GM12878 (cell line): ENCODE results near the gene KIF26A. TPM values are rescaled to one million over a fixed set of nuclear protein-coding genes. Genes with fewer than 3 reads are reported as not detected.

ENCODE experiments used
- ATAC-seq: fragments of 200-7000 bp; cut with Tn5 transposase; 3 replicates; pipeline ENCODE4 v1.9.1; 2020; ENCODE audit warnings: mild to moderate bottlenecking, moderate library complexity
- BruUV-seq: library from RNA; stranded (reverse); fragments of 400-500 nt; replicated peaks from 2 replicates; lab custom pipeline; 2021; lab: Mats Ljungman, UMichigan
- CTCF ChIA-PET: fragments of 300-600 bp; sonication (Branson Sonifier 250); formaldehyde crosslinking; extraction: SDS; loops from one replicate; lab custom pipeline; 2021; ENCODE audit warnings: inconsistent platforms; lab: Yijun Ruan, JAX
- POLR2A ChIA-PET: fragments of 350-600 bp; formaldehyde crosslinking; extraction: SDS; loops from one replicate; lab custom pipeline; 2021; ENCODE audit warnings: inconsistent platforms; lab: Charles Lee
- RAD21 ChIA-PET: fragments of 300-600 bp; sonication (Branson Sonifier 250); formaldehyde crosslinking; loops from one replicate; lab custom pipeline; 2023; ENCODE audit warnings: antibody characterized with exemption; ENCODE audit not compliant: unreplicated experiment; lab: Charles Lee
- SMC1A ChIA-PET: fragments of 300-600 bp; sonication (Branson Sonifier 250); formaldehyde crosslinking; loops from one replicate; lab custom pipeline; 2023; ENCODE audit not compliant: unreplicated experiment, uncharacterized antibody; lab: Charles Lee
- DNase-seq: peaks from one replicate; pipeline ENCODE4 v3.0.0-alpha.2; 2011; ENCODE audit warnings: low read depth, low spot score
- FAIRE-seq: peaks from 3 replicates; lab custom pipeline; 2011; peaks lifted over from hg19 to GRCh38; lab: Jason Lieb, UNC
- H2AFZ ChIP-seq: 2 replicates; pipeline ENCODE4 v1.6.0; 2011; ENCODE audit warnings: low read depth, low read length, control low read depth; ENCODE audit not compliant: control insufficient read depth
- H3K27ac ChIP-seq: 2 replicates; pipeline ENCODE4 v1.5.1; 2011; ENCODE audit warnings: control low read depth; ENCODE audit not compliant: control insufficient read depth, insufficient read depth
- H3K27me3 ChIP-seq, 2 experiments: replicated peaks in 1 of 2; 2 replicates each; pipeline versions ENCODE4 v1.6.0 to v1.6.1; 2011; ENCODE audit warnings: low read length in 1 of 2; ENCODE audit not compliant: control insufficient read depth in 2 of 2, insufficient read depth in 2 of 2
- H3K36me3 ChIP-seq, 2 experiments: 2 replicates each; pipeline ENCODE4 v1.5.1; 2011; ENCODE audit warnings: low read length in 1 of 2; ENCODE audit not compliant: control insufficient read depth in 2 of 2, insufficient read depth in 2 of 2
- H3K4me1 ChIP-seq: 2 replicates; pipeline ENCODE4 v1.6.1; 2011; ENCODE audit warnings: mild to moderate bottlenecking, low read length, moderate library complexity, mixed read lengths; ENCODE audit not compliant: control insufficient read depth, insufficient read depth
- H3K4me2 ChIP-seq: 2 replicates; pipeline ENCODE4 v1.6.0; 2011; ENCODE audit warnings: control low read depth; ENCODE audit not compliant: control insufficient read depth, insufficient read depth
- H3K4me3 ChIP-seq: fragments of 200-600 bp; sonication (generic); 2 replicates; pipeline ENCODE4 v1.5.1; 2016
- H3K79me2 ChIP-seq: 2 replicates; pipeline ENCODE4 v1.6.0; 2011; ENCODE audit warnings: low read length; ENCODE audit not compliant: control insufficient read depth, insufficient read depth
- H3K9ac ChIP-seq: 2 replicates; pipeline ENCODE4 v1.8.0; 2011; ENCODE audit warnings: low read length, control low read depth, mixed read lengths; ENCODE audit not compliant: control insufficient read depth, insufficient read depth
- H3K9me3 ChIP-seq: replicated peaks from 3 replicates; pipeline ENCODE4 v1.5.1; 2011; ENCODE audit warnings: mild to moderate bottlenecking, low read length; ENCODE audit not compliant: control insufficient read depth, insufficient read depth
- H4K20me1 ChIP-seq: 2 replicates; pipeline ENCODE4 v1.6.0; 2011; ENCODE audit not compliant: control insufficient read depth, insufficient read depth
- CBFB ChIP-seq: IDR thresholded peaks from 2 replicates; pipeline ENCODE4 v1.6.1; 2016; ENCODE audit warnings: antibody characterized with exemption, low read depth
- CHD2 ChIP-seq: IDR thresholded peaks from 2 replicates; pipeline ENCODE4 v1.6.1; 2011; ENCODE audit warnings: low read depth, low read length, improper control_type of control experiment, borderline replicate concordance
- CHD4 ChIP-seq: fragments of 200-600 bp; sonication (generic); IDR thresholded peaks from 2 replicates; pipeline ENCODE4 v1.6.1; 2016; ENCODE audit warnings: mild to moderate bottlenecking
- IRF4 ChIP-seq: IDR thresholded peaks from 2 replicates; pipeline ENCODE4 v1.6.1; 2011; ENCODE audit warnings: low read depth, low read length
- MTA2 ChIP-seq: fragments of 450-650 bp; IDR thresholded peaks from 2 replicates; pipeline ENCODE4 v1.6.1; 2016; ENCODE audit warnings: low read depth, mild to moderate bottlenecking, moderate library complexity
- NR2F1 ChIP-seq: fragments of 450-650 bp; conservative IDR thresholded peaks from 2 replicates; pipeline ENCODE4 v1.6.1; 2017; ENCODE audit warnings: mild to moderate bottlenecking
- POLR2A ChIP-seq: IDR thresholded peaks from 2 replicates; pipeline ENCODE4 v1.6.1; 2011; ENCODE audit warnings: low read depth, mild to moderate bottlenecking, low read length
- SIN3A ChIP-seq: IDR thresholded peaks from 2 replicates; pipeline ENCODE4 v1.6.1; 2012; ENCODE audit warnings: low read depth, low read length, improper control_type of control experiment
- SMAD5 ChIP-seq: IDR thresholded peaks from 2 replicates; pipeline ENCODE4 v1.6.1; 2016; ENCODE audit warnings: antibody characterized with exemption, low read depth
- ZZZ3 ChIP-seq: IDR thresholded peaks from 2 replicates; pipeline ENCODE4 v1.6.1; 2011; ENCODE audit warnings: low read depth; ENCODE audit not compliant: control insufficient read depth, insufficient read length
- WGBS: methylation state at CpG from one replicate; pipeline ENCODE4 v1.1.6; 2016; ENCODE audit warnings: low lambda C conversion rate; ENCODE audit not compliant: insufficient replicate concordance, insufficient coverage; ENCODE audit errors: missing lambda C conversion rate; 5-methylcytosine and 5-hydroxymethylcytosine counted together
- in situ Hi-C: fragments of 300-500 bp; cut with MboI; formaldehyde crosslinking; loops from 9 replicates; pipeline ENCODE4 v1.14.3; 2018; ENCODE audit warnings: mixed read lengths
- intact Hi-C: fragments of 100-400 bp; cut with micrococcal nuclease; formaldehyde crosslinking; loops from one replicate; pipeline ENCODE4 v1.14.2; 2022; ENCODE audit not compliant: unreplicated experiment
- polyA plus RNA-seq, 11 experiments: library from polyadenylated mRNA; depleted of rRNA in 4 of 11; unstranded in 6 of 11; stranded (reverse) in 5 of 11; fragments of >200 nt; fragmentation: Nextera tagmentation in 4 of 11; fragmentation: Illumina TruSeq in 1 of 11; extraction: Ambion mirVana in 4 of 11; extraction: Trizol in 1 of 11; gene quantifications; 1 replicate in 1 of 11; 2 replicates in 10 of 11; pipeline versions ENCODE4 v1.2.1 to v1.2.3, GENCODE V29; 2011 to 2016; ENCODE audit warnings: inconsistent platforms in 2 of 11, missing spikeins in 2 of 11, low read depth in 1 of 11
- total RNA-seq, 4 experiments: library from RNA; depleted of rRNA in 3 of 4; stranded (reverse); fragments of >200 nt in 3 of 4; fragmentation: Illumina TruSeq in 1 of 4; extraction: Trizol in 1 of 4; gene quantifications; 2 replicates each; pipeline versions ENCODE4 v1.2.1 to v1.2.3, GENCODE V29; 2013 to 2021
- TF ChIP-seq, protein P1 (sequence below): fragments of 450-650 bp; IDR thresholded peaks from 2 replicates; pipeline ENCODE4 v1.6.1; 2016; ENCODE audit warnings: mild to moderate bottlenecking, moderate library complexity, borderline replicate concordance
- TF ChIP-seq, protein P2 (sequence below): IDR thresholded peaks from 2 replicates; pipeline ENCODE4 v1.6.1; 2012; ENCODE audit warnings: low read depth, low read length, improper control_type of control experiment
- TF ChIP-seq, protein P3 (sequence below): fragments of 450-650 bp; IDR thresholded peaks from 2 replicates; pipeline ENCODE4 v1.6.1; 2017; ENCODE audit warnings: mild to moderate bottlenecking

Gene KIF26A
- total and polyA plus RNA-seq, 10 of the 15 experiments (the other 5 are each of a cell fraction or from before 2014, with no cell fraction given), result 0.05 TPM; not detected in 9

GRCh38 chr14:104157016-104157928, 18.9 kb downstream of the KIF26A start:
- Histone ChIP-seq H3K4me3 (no peak overlapping the region), H3K4me2 (no peak overlapping the region), H3K9me3 (no peaks in the 10 kb centered on the region), H2AFZ (no peak overlapping the region), H3K79me2 (no peaks in the 10 kb centered on the region), H4K20me1 (no peaks in the 10 kb centered on the region), H3K36me3 (no peaks in the 10 kb centered on the region), H3K4me1 (no peaks in the 10 kb centered on the region), H3K27ac (no peak overlapping the region), H3K27me3 (no peaks in the 10 kb centered on the region), H3K9ac (no peak overlapping the region)
- FAIRE-seq (no peak), ATAC-seq (no peak), DNase-seq (no peak)
- 38% methylated on average over 32 of the region's 42 CpGs for WGBS
- no peak for TF ChIP-seq SIN3A
- TF ChIP-seq ZZZ3, result no peak
- TF ChIP-seq, protein P1, sequence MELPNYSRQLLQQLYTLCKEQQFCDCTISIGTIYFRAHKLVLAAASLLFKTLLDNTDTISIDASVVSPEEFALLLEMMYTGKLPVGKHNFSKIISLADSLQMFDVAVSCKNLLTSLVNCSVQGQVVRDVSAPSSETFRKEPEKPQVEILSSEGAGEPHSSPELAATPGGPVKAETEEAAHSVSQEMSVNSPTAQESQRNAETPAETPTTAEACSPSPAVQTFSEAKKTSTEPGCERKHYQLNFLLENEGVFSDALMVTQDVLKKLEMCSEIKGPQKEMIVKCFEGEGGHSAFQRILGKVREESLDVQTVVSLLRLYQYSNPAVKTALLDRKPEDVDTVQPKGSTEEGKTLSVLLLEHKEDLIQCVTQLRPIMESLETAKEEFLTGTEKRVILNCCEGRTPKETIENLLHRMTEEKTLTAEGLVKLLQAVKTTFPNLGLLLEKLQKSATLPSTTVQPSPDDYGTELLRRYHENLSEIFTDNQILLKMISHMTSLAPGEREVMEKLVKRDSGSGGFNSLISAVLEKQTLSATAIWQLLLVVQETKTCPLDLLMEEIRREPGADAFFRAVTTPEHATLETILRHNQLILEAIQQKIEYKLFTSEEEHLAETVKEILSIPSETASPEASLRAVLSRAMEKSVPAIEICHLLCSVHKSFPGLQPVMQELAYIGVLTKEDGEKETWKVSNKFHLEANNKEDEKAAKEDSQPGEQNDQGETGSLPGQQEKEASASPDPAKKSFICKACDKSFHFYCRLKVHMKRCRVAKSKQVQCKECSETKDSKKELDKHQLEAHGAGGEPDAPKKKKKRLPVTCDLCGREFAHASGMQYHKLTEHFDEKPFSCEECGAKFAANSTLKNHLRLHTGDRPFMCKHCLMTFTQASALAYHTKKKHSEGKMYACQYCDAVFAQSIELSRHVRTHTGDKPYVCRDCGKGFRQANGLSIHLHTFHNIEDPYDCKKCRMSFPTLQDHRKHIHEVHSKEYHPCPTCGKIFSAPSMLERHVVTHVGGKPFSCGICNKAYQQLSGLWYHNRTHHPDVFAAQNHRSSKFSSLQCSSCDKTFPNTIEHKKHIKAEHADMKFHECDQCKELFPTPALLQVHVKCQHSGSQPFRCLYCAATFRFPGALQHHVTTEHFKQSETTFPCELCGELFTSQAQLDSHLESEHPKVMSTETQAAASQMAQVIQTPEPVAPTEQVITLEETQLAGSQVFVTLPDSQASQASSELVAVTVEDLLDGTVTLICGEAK, result no peak
- no peak for TF ChIP-seq IRF4
- TF ChIP-seq CHD4, result no peak
- TF ChIP-seq, protein P2, sequence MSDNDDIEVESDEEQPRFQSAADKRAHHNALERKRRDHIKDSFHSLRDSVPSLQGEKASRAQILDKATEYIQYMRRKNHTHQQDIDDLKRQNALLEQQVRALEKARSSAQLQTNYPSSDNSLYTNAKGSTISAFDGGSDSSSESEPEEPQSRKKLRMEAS, result no peak
- TF ChIP-seq CBFB, result no peak
- TF ChIP-seq POLR2A, result no peak
- TF ChIP-seq, protein P3, sequence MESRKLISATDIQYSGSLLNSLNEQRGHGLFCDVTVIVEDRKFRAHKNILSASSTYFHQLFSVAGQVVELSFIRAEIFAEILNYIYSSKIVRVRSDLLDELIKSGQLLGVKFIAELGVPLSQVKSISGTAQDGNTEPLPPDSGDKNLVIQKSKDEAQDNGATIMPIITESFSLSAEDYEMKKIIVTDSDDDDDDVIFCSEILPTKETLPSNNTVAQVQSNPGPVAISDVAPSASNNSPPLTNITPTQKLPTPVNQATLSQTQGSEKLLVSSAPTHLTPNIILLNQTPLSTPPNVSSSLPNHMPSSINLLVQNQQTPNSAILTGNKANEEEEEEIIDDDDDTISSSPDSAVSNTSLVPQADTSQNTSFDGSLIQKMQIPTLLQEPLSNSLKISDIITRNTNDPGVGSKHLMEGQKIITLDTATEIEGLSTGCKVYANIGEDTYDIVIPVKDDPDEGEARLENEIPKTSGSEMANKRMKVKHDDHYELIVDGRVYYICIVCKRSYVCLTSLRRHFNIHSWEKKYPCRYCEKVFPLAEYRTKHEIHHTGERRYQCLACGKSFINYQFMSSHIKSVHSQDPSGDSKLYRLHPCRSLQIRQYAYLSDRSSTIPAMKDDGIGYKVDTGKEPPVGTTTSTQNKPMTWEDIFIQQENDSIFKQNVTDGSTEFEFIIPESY, result no peak
- TF ChIP-seq MTA2, result no peak
- TF ChIP-seq NR2F1, result no peak
- no peak for TF ChIP-seq SMAD5
- TF ChIP-seq CHD2, result no peak
- POLR2A ChIA-PET, result no interaction called here
- BruUV-seq, result no TSS peak
- intact Hi-C loops (no loop called here), in situ Hi-C loops (no loop called here)
- SMC1A ChIA-PET, result no interaction called here
- RAD21 ChIA-PET, result no interaction called here
- CTCF ChIA-PET, result no interaction called here
